PFSK-1 (cell line): ENCODE results near the gene U2AF2.

Experiments
- FOXP2 ChIP-seq: optimal IDR thresholded peaks from 2 replicates; pipeline ENCODE3; 2011; ENCODE audit warnings: borderline replicate concordance, control low read depth, inconsistent platforms; ENCODE audit not compliant: insufficient read depth; ENCODE audit errors: extremely low read length, extremely low read depth
- POLR2AphosphoS5 ChIP-seq: IDR thresholded peaks from 2 replicates; pipeline ENCODE4 v1.6.1; 2012; ENCODE audit warnings: low read depth, mild to moderate bottlenecking, control low read depth, low read length, moderate library complexity
- SIN3A ChIP-seq: IDR thresholded peaks from 2 replicates; pipeline ENCODE4 v1.6.1; 2012; ENCODE audit warnings: mild to moderate bottlenecking, low read length, moderate library complexity, borderline replicate concordance; ENCODE audit not compliant: insufficient read depth
- TAF1 ChIP-seq: IDR thresholded peaks from 2 replicates; pipeline ENCODE4 v1.6.1; 2012; ENCODE audit warnings: low read length, control low read depth, borderline replicate concordance; ENCODE audit not compliant: insufficient read depth
- TF ChIP-seq, protein P1 (sequence below), 2 experiments: IDR thresholded peaks; 2 replicates each; pipeline versions ENCODE4 v1.6.1 to v1.8.0; 2011 to 2012; ENCODE audit warnings: low read depth in 2 of 2, low read length in 2 of 2, control low read depth in 1 of 2, inconsistent platforms in 1 of 2, mild to moderate bottlenecking in 1 of 2, moderate library complexity in 1 of 2; ENCODE audit not compliant: insufficient read depth in 1 of 2

The U2AF2 gene

DNA sequence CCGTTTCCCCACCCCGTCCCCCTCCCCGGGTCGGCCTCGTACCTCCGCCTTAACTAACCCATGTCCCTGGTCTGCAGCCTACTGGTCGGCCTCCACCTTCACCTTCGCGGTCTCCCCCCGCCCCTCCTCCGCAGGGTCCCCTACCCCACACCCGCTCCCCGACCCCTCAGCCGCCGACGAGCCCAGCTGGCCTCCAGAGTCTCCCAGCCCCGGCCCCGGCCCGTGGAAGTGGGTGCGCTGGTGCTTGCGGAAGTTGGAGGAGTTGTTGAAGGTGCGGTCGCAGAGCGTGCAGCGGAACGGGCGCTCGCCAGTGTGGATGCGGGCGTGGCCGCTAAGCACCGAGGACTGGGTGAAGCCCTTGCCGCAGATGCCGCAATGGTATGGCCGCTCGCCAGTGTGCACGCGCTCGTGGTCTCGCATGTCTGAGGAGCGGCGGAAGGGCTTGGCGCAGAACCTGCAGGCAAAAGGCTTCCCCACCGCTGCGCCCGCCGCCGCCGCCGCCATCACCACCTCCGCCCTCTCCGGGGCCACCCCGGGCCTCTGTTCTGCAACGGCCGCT lies 33.1 kb upstream of the U2AF2 start:
- TF ChIP-seq POLR2AphosphoS5 (no peak), TAF1 (no peak), FOXP2 (no peak), SIN3A (no peak)
- TF ChIP-seq, protein P1, sequence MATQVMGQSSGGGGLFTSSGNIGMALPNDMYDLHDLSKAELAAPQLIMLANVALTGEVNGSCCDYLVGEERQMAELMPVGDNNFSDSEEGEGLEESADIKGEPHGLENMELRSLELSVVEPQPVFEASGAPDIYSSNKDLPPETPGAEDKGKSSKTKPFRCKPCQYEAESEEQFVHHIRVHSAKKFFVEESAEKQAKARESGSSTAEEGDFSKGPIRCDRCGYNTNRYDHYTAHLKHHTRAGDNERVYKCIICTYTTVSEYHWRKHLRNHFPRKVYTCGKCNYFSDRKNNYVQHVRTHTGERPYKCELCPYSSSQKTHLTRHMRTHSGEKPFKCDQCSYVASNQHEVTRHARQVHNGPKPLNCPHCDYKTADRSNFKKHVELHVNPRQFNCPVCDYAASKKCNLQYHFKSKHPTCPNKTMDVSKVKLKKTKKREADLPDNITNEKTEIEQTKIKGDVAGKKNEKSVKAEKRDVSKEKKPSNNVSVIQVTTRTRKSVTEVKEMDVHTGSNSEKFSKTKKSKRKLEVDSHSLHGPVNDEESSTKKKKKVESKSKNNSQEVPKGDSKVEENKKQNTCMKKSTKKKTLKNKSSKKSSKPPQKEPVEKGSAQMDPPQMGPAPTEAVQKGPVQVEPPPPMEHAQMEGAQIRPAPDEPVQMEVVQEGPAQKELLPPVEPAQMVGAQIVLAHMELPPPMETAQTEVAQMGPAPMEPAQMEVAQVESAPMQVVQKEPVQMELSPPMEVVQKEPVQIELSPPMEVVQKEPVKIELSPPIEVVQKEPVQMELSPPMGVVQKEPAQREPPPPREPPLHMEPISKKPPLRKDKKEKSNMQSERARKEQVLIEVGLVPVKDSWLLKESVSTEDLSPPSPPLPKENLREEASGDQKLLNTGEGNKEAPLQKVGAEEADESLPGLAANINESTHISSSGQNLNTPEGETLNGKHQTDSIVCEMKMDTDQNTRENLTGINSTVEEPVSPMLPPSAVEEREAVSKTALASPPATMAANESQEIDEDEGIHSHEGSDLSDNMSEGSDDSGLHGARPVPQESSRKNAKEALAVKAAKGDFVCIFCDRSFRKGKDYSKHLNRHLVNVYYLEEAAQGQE (IDR thresholded peaks at IDR 0.05; ENCODE audit: insufficient read depth in 1 of 2, low read depth in 2 of 2, low read length in 2 of 2), result no peak

DNA sequence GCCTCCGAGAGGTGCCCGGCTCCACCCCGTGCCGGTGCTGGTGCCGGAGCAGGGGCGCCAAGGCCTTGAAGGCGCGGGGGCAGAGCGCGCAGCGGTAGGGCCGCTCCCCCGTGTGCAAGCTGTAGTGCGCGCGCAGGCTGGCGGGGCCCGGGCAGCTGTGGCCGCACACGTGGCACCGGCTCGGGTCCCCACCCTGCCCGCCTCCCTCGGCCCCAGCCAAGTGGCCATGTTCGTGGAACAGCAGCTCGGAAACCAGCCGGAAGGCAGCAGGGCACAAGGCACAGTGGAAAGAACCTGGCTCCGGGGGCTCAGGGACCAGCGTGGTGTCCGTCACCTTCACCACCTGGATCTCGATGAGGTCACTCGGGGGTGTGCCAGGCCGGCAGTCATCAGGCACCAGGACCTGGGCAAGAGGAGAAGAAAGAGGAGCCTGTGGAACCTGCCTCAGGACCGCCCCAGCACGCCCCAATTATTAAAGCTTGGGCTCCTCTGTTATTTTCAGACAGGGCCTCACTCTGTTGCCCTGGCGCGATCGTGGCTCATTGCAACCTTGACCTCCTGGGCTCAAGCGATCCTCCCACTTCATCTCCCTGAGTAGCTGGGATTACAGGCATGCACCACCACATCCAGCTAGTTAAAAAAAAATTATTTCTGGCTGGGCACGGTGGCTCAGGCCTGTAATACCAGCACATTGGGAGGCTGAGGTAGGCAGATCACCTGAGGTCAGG lies 32.4 kb upstream of the U2AF2 start:
- TF ChIP-seq, protein P1 (IDR thresholded peaks at IDR 0.05; ENCODE audit: insufficient read depth in 1 of 2, low read depth in 2 of 2, low read length in 2 of 2), result no peak

DNA sequence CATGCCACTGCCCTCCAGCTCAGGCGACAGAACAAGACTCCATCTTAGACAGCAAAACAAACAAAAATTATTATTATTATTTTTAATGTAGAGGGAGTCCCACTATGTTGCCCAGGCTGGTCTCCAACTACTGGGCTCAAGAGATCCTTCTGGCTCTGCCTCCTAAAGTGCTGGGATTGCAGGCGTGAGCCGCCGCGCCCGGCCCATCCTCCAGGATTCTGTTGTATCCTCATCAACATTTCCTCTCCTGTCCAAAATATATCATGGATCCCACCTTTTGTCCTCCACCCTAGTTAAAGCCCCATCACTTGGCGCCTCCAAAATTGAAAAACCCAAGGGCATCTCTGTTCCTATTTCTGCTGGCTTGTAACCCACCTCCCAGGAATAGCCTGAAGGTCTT lies 31.7 kb upstream of the U2AF2 start:
- TF ChIP-seq SIN3A (no peak), POLR2AphosphoS5 (no peak), FOXP2 (no peak), TAF1 (no peak)
- TF ChIP-seq, protein P1 (IDR thresholded peaks at IDR 0.05; ENCODE audit: insufficient read depth in 1 of 2, low read depth in 2 of 2, low read length in 2 of 2), result no peak

DNA sequence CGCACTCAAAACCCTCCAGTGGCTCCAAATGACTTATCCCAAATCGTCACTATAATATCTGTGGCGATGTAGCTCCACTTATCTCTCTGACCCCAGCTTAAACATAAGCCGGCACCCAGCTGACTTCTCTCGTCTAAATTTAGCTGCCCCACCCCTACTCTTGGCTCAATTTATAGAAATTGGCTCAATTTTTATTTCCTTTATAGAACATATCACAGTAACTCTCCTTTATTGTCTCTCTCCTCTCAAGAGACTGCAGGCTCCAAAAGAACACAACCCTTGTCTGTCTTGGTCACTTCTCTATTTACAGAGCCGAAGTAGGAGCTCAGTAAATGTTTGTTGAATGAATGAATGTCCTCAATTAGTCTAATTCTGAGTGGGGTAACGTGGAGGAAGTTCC lies 31.3 kb upstream of the U2AF2 start:
- TF ChIP-seq SIN3A (no peak), TAF1 (no peak), POLR2AphosphoS5 (no peak), FOXP2 (no peak)
- TF ChIP-seq, protein P1 (IDR thresholded peaks at IDR 0.05; ENCODE audit: insufficient read depth in 1 of 2, low read depth in 2 of 2, low read length in 2 of 2), result no peak
